Activated naive CD8-positive, alpha-beta T cell treated with anti-CD3 and anti-CD28 coated beads, Interleukin-2, amount 10 ng/mL, durations not matched to agents 7 days and 5 days (primary cell): Measurements from ENCODE around the gene TSPAN9. TPM values are rescaled to one million over a fixed set of nuclear protein-coding genes. Genes with fewer than 3 reads are reported as not detected.

Source experiments
- ATAC-seq: fragments of 150-1000 bp; cut with Tn5 transposase; one replicate; pipeline ENCODE4 v1.10.0; 2021; ENCODE audit warnings: low read depth, moderate library complexity
- POLR2A ChIA-PET: fragments of 350-600 bp; sonication (Branson Sonifier 250); formaldehyde crosslinking; loops from one replicate; lab custom pipeline; 2021; ENCODE audit warnings: antibody characterized with exemption; lab: Charles Lee
- DNase-seq: peaks from one replicate; pipeline ENCODE4 v3.0.0; 2021
- H3K27ac Mint-ChIP-seq: one replicate; pipeline ENCODE4 v1.8.0; 2022; ENCODE audit warnings: mild to moderate bottlenecking, mixed read lengths
- H3K27me3 Mint-ChIP-seq: one replicate; pipeline ENCODE4 v1.8.0; 2022; ENCODE audit warnings: mild to moderate bottlenecking, moderate library complexity, mixed read lengths
- H3K36me3 Mint-ChIP-seq: one replicate; pipeline ENCODE4 v1.8.0; 2021; ENCODE audit warnings: mild to moderate bottlenecking, mixed read lengths
- H3K4me1 Mint-ChIP-seq: one replicate; pipeline ENCODE4 v1.8.0; 2021; ENCODE audit warnings: mixed read lengths
- H3K4me3 Mint-ChIP-seq: one replicate; pipeline ENCODE4 v1.8.0; 2022; ENCODE audit warnings: mild to moderate bottlenecking, moderate library complexity, mixed read lengths
- H3K9me3 Mint-ChIP-seq: one replicate; pipeline ENCODE4 v1.8.0; 2021; ENCODE audit warnings: mixed read lengths
- total RNA-seq, 2 experiments: library from RNA; stranded (reverse); gene quantifications; one replicate each; pipeline ENCODE4 v1.2.3, GENCODE V29; 2021

Gene TSPAN9
- total RNA-seq, 2 experiments from 2014 or later, result 0.42 to 0.60 TPM

DNA sequence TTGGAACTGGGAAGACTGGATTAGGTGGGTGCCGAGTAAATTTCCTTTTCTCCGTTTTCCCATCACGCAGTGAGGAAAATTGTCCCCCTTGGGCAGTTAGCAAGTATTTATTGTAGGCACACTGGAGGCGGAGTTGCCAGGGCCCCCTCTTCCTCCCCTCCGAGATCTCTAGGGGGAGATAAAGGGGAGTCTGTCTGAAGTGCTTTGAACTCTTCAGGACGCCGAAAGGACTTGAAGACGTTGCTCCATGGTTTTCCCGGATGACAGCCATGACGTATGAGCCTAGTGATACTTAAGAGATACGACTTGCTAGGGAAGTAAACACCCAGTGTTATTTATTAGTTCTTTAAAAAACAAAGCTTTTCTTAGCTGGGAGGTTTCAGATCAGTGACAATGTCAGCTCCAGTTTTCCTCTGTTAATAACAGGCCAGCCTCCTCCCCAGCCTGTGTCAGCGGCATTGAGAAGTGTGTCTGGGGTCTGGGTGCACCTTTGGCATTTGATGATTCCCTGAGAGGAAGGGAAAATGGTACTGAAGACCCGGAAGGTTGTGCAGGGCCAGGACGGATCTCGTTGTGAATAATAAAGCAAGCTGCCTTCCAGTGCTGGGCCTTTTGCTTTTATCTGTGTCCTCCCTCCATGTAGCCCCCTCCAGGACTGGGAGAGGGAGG, 78.7 kb downstream of the TSPAN9 start:
- Mint-ChIP-seq H3K36me3 (no peaks in the 10 kb centered on the region), H3K4me3 (no peak overlapping the region), H3K27ac (no peak overlapping the region), H3K27me3 (peaks cover 17% of the 10 kb centered on the region), H3K9me3 (no peaks in the 10 kb centered on the region), H3K4me1 (peaks cover 4% of the 10 kb centered on the region)
- DNase-seq (no peak), ATAC-seq (no peak)
- POLR2A ChIA-PET, result no interaction called here

- POLR2A ChIA-PET, result no interaction called here
- Mint-ChIP-seq H3K4me1 (peaks cover under 1% of the 10 kb centered on the region), H3K27ac (no peak overlapping the region), H3K9me3 (no peaks in the 10 kb centered on the region), H3K4me3 (no peak overlapping the region), H3K27me3 (peaks cover 7% of the 10 kb centered on the region), H3K36me3 (no peaks in the 10 kb centered on the region)
- DNase-seq (no peak), ATAC-seq (no peak)
Measured at GRCh38 chr12:3157581-3158323, 80.6 kb downstream of the TSPAN9 start.

GRCh38 chr12:3158851-3159465, 81.8 kb downstream of the TSPAN9 start:
- DNase-seq, result no peak
- no peak for ATAC-seq
- H3K36me3 Mint-ChIP-seq, result no peaks in the 10 kb centered on the region
- no peak overlapping the region for H3K4me3 Mint-ChIP-seq
- POLR2A ChIA-PET, result no interaction called here
- peaks cover 9% of the 10 kb centered on the region for H3K27me3 Mint-ChIP-seq
- no peaks in the 10 kb centered on the region for H3K4me1 Mint-ChIP-seq
- no peak overlapping the region for H3K27ac Mint-ChIP-seq
- no peaks in the 10 kb centered on the region for H3K9me3 Mint-ChIP-seq

DNA sequence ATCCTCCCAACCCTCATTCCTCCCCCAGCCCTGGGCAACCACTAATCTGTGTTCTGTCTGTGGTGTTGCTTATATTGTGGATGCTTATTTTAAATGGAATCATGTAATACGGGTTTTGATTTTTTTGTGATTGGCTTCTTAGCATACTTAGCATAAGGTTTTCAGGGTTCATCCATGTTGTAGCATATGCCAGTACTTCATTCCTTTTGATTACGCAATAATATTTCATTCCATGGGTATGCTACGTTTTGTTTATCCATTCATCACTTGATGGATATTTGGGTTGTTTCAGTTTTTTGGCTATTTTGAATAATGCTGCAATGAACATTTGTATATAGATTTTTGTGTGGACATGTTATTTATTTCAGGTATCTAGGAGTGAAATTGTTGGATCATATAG, 82.9 kb downstream of the TSPAN9 start:
- H3K4me1 Mint-ChIP-seq, result no peaks in the 10 kb centered on the region

DNA sequence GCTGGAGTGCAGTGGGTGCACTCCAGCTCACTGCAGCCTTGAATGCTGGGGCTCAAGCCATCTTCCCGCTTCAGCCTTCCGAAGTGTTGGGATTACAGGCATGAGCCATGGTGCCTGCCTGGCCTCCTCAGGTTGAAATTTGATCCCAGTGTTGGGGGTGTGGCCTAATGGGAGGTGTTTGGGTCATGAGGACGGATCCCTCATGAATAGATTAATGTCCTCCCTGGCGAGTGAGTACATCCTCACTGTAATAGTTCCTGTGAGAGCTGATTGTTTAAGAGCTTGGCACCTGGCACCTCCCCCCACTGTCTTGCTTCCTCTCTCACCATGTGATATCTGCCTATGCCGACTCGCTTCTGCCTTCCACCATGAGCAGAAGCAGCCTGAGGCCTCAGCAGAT, 84.7 kb downstream of the TSPAN9 start:
- H3K4me1 Mint-ChIP-seq, result no peaks in the 10 kb centered on the region
- no peak overlapping the region for H3K27ac Mint-ChIP-seq
- DNase-seq (no peak), ATAC-seq (no peak)
- POLR2A ChIA-PET, result no interaction called here
- no peaks in the 10 kb centered on the region for H3K36me3 Mint-ChIP-seq
- H3K4me3 Mint-ChIP-seq, result no peak overlapping the region
- no peaks in the 10 kb centered on the region for H3K9me3 Mint-ChIP-seq
- H3K27me3 Mint-ChIP-seq, result peaks cover 6% of the 10 kb centered on the region

More for the DNA sequence above, 82.9 kb downstream of the TSPAN9 start:
- no peak overlapping the region for H3K27ac Mint-ChIP-seq
- no peak overlapping the region for H3K4me3 Mint-ChIP-seq
- no peaks in the 10 kb centered on the region for H3K9me3 Mint-ChIP-seq
- no peak for ATAC-seq
- DNase-seq, result no peak
- H3K36me3 Mint-ChIP-seq, result no peaks in the 10 kb centered on the region
- H3K27me3 Mint-ChIP-seq, result peaks cover 6% of the 10 kb centered on the region
- POLR2A ChIA-PET, result no interaction called here

DNA sequence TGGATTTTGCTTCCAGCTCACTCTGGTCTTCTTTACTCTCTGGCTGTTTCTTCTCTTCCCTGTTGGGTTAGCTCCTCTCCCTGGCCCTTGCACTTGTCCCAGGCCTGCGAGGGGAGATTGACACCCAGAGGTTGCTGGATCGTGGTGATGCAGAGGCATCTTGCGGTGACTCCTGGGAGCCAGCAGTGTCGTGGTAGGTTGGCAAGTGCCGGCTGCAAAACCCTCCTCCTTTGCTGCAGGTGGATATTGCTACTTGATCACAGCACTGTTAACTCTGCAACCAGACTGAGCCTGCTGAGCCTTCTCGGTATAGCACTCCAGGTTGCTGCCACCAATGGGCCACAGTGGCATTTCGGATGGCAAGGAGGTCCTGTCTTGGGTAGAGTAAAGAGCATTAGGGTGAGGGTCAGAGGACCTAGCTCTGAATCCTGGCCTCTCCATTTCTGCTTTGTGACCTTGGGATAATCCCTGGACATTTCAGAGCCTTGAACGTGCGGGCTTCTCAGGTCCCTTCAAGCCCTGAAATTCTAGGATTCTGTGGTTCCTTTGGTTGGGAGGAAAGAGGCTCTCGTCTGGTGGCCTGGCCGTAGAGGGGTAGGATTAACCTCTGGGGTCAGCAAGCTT, 87.4 kb downstream of the TSPAN9 start:
- Mint-ChIP-seq H3K4me1 (peaks cover 1% of the 10 kb centered on the region), H3K27ac (no peak overlapping the region), H3K27me3 (peaks cover 6% of the 10 kb centered on the region), H3K4me3 (no peak overlapping the region), H3K36me3 (no peaks in the 10 kb centered on the region), H3K9me3 (no peaks in the 10 kb centered on the region)
- DNase-seq (no peak), ATAC-seq (no peak)
- POLR2A ChIA-PET, result no interaction called here

DNA sequence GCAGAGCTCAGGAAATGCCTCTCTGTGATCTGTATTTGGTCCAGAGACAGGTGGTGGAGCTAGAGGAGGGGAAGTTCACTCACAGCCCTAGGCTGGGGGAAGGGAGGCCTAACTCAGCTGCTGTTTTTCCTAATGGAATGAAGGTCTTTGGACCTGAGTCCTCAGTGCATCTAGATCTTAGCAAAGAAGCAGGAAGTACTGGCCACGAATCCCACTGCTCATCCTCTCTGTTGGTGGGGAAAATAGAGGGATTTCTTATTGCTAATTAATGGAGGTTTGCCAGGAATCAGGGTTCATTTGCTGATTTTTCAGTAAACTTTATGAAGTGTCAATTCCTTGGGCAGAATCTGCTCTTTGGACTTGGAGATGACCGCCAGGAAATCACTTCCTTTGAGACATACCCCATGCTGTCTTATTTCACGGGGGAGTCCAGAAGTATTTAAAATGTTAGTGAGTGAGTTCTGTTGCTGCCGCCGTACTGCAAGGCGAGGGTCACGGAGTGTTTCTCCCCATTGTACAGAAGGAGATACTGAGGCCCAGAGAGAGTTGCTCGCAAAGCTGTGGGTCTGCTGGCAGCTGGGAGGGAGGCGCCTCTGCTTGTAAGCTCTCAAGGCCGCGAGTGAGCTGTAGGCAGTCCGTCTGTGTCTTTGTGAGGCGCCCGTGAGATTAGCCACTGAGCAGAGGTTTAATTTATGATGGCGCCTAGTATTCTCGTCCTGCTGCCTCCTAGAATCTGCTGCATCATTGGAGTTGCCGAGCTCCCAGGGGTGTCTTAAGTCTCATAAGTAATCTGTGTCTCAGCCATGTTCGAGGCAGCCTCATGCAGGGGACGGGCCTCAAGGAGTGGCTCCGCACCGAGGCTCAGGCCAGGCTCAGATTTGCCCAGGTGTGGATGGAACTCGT, 88.2 kb downstream of the TSPAN9 start:
- H3K27ac Mint-ChIP-seq, result no peak overlapping the region
- no peak for ATAC-seq
- POLR2A ChIA-PET, result no interaction called here
- H3K36me3 Mint-ChIP-seq, result no peaks in the 10 kb centered on the region
- H3K4me3 Mint-ChIP-seq, result no peak overlapping the region
- H3K27me3 Mint-ChIP-seq, result peaks cover 6% of the 10 kb centered on the region
- H3K4me1 Mint-ChIP-seq, result peaks cover 2% of the 10 kb centered on the region
- H3K9me3 Mint-ChIP-seq, result no peaks in the 10 kb centered on the region
- no peak for DNase-seq

- POLR2A ChIA-PET, result no interaction called here
Measured at GRCh38 chr12:3167636-3168035, 90.5 kb downstream of the TSPAN9 start.

GRCh38 chr12:3168223-3169221, 91.3 kb downstream of the TSPAN9 start:
- DNase-seq (no peak), ATAC-seq (no peak)
- H3K27ac Mint-ChIP-seq, result no peak overlapping the region
- no peak overlapping the region for H3K4me3 Mint-ChIP-seq
- no peaks in the 10 kb centered on the region for H3K36me3 Mint-ChIP-seq
- no peaks in the 10 kb centered on the region for H3K9me3 Mint-ChIP-seq
- H3K4me1 Mint-ChIP-seq, result peaks cover 2% of the 10 kb centered on the region
- H3K27me3 Mint-ChIP-seq, result no peaks in the 10 kb centered on the region
- POLR2A ChIA-PET, result no interaction called here

More at GRCh38 chr12:3167636-3168035, 90.5 kb downstream of the TSPAN9 start:
- H3K36me3 Mint-ChIP-seq, result no peaks in the 10 kb centered on the region
- peaks cover 2% of the 10 kb centered on the region for H3K4me1 Mint-ChIP-seq
- H3K27me3 Mint-ChIP-seq, result peaks cover 2% of the 10 kb centered on the region
- H3K4me3 Mint-ChIP-seq, result no peak overlapping the region
- DNase-seq (no peak), ATAC-seq (no peak)
- H3K9me3 Mint-ChIP-seq, result no peaks in the 10 kb centered on the region
- no peak overlapping the region for H3K27ac Mint-ChIP-seq

DNA sequence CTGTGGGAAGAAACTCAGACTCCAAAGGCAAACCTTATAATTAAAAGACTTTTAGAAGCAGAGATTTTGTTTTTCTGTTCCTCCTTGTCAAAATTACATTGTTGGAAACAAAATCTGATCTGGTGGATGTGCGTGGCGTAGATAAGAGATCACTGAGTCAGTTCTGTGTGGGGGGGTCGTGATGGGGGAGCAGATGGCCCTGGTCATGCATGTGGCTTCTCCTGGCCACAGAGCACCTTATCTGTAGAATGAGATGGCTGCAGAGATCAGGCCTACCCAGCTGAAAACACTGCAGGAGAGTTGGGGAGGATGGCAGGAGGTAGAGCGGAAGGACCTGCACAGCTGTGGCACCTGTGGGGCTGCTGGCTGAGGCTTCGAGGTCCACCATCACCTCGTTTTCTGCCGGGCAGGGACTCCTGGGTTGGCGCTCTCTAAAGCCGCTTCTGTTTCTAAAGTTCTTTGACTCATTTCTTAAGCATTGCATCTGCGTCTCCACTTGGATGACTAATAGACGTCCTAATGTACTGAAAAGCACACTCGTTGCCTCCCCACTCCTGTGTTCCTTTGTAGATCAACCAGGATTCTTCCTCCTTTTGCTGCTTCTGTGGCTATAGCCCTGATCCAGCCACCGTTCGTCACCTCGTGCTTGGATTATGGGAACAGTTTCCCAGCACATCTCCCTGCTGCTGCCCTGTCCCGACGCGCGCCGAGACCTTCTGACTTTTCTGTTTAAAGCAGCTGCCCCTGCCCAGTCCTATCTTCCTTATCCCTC, 93.4 kb downstream of the TSPAN9 start:
- Mint-ChIP-seq H3K4me1 (peaks cover 2% of the 10 kb centered on the region), H3K36me3 (no peaks in the 10 kb centered on the region), H3K4me3 (no peak overlapping the region), H3K27ac (no peak overlapping the region), H3K27me3 (no peaks in the 10 kb centered on the region), H3K9me3 (no peaks in the 10 kb centered on the region)
- ATAC-seq (no peak), DNase-seq (no peak)
- POLR2A ChIA-PET, result no interaction called here

DNA sequence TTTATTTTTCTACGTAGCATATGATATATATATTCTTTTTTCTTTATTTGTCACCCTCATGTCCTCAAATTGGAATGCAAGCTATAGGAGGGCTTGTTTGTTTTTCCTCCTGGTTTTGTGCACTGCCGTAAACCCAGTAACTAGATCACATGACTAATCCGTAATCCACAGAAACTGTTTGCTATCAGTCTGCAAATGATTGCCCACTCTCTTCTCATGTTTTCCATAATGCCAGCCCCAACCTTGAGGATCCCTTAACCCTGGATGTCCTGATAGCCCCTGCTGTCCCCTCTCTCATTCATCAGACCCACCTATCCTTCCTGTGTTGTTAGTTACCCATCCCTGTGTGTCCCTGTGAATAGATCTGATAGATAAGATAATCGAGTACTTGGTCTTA, 94.0 kb downstream of the TSPAN9 start:
- H3K27ac Mint-ChIP-seq, result no peak overlapping the region
- DNase-seq (no peak), ATAC-seq (no peak)
- peaks cover 2% of the 10 kb centered on the region for H3K4me1 Mint-ChIP-seq
- no peaks in the 10 kb centered on the region for H3K27me3 Mint-ChIP-seq
- no peak overlapping the region for H3K4me3 Mint-ChIP-seq
- POLR2A ChIA-PET, result no interaction called here
- no peaks in the 10 kb centered on the region for H3K9me3 Mint-ChIP-seq
- no peaks in the 10 kb centered on the region for H3K36me3 Mint-ChIP-seq
